GM19043 (cell line): ENCODE data around the gene POM121.
"Not testable (repeated sequence)": the region's sequence is repeated elsewhere in the genome, so short reads cannot be mapped to it uniquely, and the experiment has no call there.

ENCODE experiments used
- ATAC-seq: cut with Tn5 transposase; IDR thresholded peaks from one replicate; pipeline ENCODE4 v1.9.1; 2021; ENCODE audit warnings: low read depth; ENCODE audit not compliant: unreplicated experiment

The POM121 gene

GRCh38 chr7:72924733-72925545, at the start of gene POM121:
POM121 (plus strand) TSS chr7:72925095; CDS start chr7:72925122, 27 bp downstream.
- ATAC-seq: peak; percentile 86

- peak; percentile 100 for ATAC-seq
These were observed 45.7 kb upstream of the POM121 start for GRCh38 chr7:72879079-72879736.

- not testable (repeated sequence) for ATAC-seq
These were observed 45.1 kb upstream of the POM121 start for GRCh38 chr7:72879737-72880215.

- not testable (repeated sequence) for ATAC-seq
These were observed 33.1 kb upstream of the POM121 start for GRCh38 chr7:72891750-72892149.

GRCh38 chr7:72904740-72905139, 20.2 kb upstream of the POM121 start:
- not testable (repeated sequence) for ATAC-seq

- ATAC-seq: not testable (repeated sequence)
These were observed 16.5 kb upstream of the POM121 start for GRCh38 chr7:72908422-72908821.

GRCh38 chr7:72911395-72911794, 13.5 kb upstream of the POM121 start:
- ATAC-seq: not testable (repeated sequence)

GRCh38 chr7:72913750-72914149, 11.1 kb upstream of the POM121 start:
- ATAC-seq: not testable (repeated sequence)

- ATAC-seq: not testable (repeated sequence)
These were observed 10.0 kb upstream of the POM121 start for GRCh38 chr7:72914756-72915525.

- ATAC-seq: no peak
These were observed 5.6 kb upstream of the POM121 start for GRCh38 chr7:72919256-72919775.

- ATAC-seq: no peak
These were observed 536 bp upstream of the POM121 start for GRCh38 chr7:72924386-72924732.

- no peak for ATAC-seq
These were observed 738 bp downstream of the POM121 start for GRCh38 chr7:72925546-72926120.

GRCh38 chr7:72927791-72928190, 2.9 kb downstream of the POM121 start:
- ATAC-seq: not testable (repeated sequence)

GRCh38 chr7:72928216-72928615, 3.3 kb downstream of the POM121 start:
- not testable (repeated sequence) for ATAC-seq

GRCh38 chr7:72942022-72942705, 17.3 kb downstream of the POM121 start:
- ATAC-seq: not testable (repeated sequence)

- not testable (repeated sequence) for ATAC-seq
These were observed 18.1 kb downstream of the POM121 start for GRCh38 chr7:72942956-72943355.

GRCh38 chr7:72944937-72945336, 20.0 kb downstream of the POM121 start:
- not testable (repeated sequence) for ATAC-seq

- not testable (repeated sequence) for ATAC-seq
These were observed 20.7 kb downstream of the POM121 start for GRCh38 chr7:72945597-72945996.

- not testable (repeated sequence) for ATAC-seq
These were observed 21.3 kb downstream of the POM121 start for GRCh38 chr7:72946130-72946745.
